Activated T-helper 1 cell treated with Interleukin-2 at 50 U/mL for 16 hours (primary cell): ENCODE measurements around the gene ZNF771.
"Not testable (repeated sequence)": the region's sequence is repeated elsewhere in the genome, so short reads cannot be mapped to it uniquely, and the experiment has no call there.

Experiments
- DNase-seq: peaks from one replicate; pipeline ENCODE4 v3.0.0-alpha.2; 2020; ENCODE audit warnings: low read depth

ZNF771 gene

DNA sequence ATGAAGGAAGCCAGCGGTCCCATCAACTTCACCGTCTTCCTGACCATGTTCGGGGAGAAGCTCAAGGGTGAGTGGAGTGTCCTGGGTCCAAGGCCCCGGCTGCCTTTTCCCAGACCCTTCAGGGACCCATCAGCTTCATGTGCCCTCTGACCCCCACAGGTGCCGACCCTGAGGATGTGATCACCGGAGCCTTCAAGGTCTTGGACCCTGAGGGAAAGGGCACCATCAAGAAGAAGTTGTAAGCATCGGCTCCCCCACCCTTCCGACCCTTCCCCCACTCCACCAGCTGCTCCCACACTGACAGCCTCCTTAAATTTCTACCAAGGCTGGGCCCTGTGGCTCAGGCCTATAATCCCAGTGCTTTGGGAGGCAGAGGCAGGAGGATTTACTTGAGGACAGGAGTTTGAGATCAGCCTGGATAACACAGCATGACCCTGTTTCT, 30.9 kb upstream of the ZNF771 start:
- DNase-seq = no peak

DNA sequence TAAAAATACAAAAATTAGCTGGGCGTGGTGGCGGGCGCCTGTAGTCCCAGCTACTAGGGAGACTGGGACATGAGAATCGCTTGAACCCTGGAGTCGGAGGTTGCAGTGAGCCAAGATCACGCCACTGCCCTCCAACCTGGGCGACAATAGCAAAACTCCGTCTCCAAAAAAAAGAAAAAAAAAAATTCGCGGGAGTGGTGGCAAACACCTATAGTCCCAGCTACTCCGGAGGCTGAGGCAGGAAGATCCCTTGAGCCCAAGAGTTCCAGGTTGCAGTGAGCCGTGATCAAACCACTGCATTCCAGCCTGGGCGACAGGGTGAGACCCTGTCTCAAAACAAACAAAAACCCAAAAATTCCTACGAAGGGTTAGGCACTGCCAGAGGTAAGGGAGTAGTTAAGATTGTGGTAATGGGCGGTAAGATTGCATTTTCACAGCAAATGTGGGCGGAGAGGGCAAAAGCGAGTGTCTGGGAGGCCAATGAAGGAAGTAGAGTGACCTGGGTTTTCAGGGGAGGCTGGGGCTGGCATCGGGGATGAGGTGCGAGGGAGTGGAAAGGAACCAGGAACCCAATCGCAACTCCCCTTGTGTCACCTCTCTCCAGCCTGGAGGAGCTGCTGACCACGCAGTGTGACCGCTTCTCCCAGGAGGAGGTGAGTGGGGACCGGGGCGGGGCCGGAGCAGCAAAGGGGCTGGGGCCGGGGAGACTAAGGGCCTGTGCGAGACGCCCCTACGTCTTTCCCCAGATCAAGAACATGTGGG, 30.2 kb upstream of the ZNF771 start:
- DNase-seq = no peak

DNA sequence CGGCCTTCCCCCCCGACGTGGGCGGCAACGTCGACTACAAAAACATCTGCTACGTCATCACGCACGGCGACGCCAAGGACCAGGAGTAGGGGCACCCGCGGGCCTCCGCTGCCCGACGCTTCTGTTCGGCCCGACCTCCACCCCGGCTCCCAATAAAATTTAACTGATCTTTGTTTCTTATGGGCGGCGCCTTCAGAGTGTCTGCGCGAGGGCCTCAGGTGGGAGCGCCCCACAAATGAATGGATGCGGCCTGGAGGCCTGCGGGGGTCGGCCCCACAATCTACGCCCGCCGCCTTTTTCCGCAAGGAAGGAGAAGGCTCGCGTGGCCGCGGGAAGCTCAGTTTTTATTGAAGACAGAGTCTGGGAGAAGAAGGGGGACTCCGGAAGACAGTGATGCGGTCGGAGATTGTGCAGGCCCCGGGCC, 29.6 kb upstream of the ZNF771 start:
- DNase-seq = peak; percentile 80

DNA sequence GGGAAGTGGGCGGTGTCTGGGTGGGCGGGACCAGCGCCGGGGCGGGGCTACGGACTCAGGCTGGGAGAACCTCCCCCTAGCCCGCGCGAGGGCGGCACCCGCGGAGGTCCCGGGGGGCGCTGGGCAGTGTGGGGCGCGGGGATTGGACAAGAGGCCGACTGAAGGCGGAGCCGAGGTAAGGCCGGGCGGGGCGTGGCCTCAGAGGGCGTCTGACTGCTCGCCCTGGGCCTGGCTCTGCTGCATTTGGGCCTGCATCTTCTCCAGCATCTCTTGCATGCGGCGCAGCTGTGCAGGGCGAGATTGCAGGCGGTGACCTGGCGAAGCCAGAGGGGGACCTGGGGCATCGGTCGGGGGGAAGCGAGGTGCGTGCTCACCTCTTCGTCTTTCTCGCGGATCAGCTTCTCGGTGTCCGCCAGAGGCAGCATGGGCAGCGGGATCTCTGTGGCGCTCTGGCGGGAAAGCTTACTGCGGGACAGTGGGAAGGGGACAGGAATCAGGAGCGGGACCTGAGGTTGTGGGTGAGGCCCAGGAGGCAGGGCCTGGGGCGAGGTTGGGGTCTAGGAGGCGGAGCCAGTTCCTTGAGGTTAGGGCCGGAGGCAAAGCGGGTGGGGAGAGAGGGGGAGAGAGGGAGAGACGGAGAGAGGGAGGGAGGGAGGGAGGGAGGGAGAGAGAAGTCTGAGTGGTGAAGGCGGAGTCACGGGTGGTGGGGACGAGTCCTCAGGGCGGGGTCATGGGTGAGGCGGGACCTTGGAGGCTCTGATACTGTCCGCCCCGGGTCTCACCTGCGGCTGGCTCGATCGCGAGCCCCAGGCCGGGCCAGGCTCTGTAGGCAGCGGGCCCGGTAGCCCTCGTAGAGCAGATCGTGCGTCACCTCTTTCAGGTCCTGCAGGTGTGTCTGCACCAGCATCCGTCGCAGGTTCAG, 28.9 kb upstream of the ZNF771 start:
- DNase-seq = peak; percentile 100

DNA sequence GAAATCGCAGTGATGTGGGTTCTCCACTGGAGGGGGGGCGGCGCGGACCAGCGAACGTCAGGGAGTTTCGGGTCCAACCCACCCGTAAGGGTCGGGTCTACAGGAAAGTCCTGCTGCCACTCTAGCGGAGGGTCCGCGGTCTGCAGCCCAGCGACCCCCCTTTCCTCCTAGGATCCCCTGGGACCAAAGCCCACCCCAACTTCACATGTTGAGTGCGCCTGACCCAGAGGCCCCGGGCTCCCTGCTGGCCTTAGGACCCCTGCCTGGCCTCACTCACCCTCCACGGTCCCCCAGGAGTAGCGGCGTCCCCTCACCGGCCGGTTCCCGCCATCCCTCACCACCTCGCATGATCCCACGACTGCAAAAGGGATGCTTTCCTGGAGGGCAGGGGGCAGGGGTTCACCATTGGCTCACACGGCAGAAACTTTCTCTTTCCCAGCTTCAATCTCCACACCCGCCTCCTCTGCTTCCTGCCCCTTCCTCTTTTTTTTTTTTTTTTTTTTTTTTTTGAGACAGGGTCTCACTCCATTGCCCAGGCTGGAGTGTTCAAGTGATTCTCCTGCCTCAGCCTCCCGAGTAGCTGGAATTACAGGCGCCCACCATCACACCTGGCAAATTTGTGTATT, 28.1 kb upstream of the ZNF771 start:
- no peak for DNase-seq

DNA sequence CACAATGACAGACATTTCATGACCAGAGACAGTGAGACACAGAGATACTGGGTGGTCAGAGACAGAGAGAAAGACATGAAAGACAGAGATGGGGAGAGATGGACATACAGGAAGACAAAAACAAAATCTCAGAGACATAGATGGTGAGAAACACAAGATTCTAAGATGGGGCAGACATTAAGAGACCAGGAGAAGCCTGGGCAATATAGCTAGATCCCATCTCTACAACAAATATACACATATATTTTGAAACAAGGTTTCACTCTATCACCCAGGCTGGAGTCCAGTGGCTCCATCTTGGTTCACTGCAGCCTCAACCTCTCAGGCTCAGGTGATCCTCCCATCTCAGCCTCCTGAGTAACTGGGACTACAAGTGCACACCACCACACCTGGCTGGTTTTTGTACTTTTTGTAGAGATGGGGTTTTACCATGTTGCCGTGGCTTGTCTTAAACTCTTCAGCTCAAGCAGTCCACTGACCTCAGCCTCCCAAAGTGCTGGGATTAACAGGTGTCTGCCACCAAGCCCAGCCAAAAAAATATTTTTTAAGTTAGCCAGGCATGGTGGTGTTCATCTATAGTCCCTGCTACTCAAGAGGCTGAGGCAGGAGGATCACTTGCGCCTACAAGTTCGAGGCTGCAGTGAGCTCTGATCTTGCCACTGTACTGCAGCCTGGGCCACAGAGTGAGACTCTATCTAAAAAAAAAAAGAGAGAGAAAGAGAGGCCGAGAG, 27.2 kb upstream of the ZNF771 start:
- no peak for DNase-seq

DNA sequence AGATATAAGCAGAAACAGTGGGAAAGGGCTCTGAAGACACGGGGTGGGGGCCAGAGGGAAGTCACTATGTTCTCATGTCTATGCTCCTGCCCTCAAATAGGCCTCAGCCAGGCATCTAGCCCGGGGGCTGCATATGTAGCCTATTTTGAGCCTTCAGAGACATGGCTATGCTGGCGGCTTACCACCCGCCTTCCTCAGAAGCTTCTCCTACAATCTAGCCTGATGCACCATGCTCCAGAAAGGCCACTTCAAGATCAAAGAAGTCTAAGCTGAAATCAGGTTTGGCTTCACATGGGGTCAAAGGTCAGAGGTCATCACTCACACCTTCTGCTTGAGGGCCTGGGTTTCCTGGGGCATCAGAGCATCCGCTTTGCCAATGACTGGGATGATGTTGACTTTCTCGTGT, 26.6 kb upstream of the ZNF771 start:
- DNase-seq = no peak

DNA sequence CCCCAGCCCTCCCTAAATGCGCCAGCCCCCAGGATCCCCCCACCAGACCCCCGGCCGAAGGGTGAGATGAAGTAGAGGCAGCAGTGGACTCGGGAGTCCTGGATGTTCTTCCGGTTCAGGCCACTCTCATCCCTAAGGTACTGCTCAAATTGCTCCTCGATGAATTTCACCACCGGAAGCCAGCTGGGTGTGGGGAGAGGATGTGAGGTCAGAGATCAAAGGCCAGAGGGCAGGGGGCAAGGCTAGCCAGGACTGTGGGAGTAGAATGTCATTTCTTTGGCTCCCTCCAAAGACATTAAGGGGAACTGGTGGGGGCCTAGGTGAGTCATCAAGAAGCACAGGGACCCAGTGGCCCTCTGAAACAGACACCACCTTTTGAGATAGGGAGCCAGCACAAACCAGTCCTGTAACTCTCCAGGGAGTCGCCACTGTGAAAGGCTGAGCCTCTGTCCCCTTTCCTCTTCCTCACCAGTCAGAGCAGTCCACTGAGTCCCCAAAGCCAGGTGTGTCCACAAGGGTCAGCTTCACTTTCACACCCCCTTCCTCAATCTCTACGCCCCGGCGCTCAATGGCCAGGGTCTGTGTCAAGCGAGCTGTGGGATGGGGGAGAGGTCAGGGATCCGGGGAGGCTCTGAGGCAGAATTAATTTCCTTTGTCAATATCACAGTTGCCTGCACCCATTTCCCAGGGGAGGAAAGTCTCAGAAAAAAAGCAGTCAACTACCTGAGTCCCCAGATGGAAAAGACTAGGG, 25.9 kb upstream of the ZNF771 start:
- no peak for DNase-seq

DNA sequence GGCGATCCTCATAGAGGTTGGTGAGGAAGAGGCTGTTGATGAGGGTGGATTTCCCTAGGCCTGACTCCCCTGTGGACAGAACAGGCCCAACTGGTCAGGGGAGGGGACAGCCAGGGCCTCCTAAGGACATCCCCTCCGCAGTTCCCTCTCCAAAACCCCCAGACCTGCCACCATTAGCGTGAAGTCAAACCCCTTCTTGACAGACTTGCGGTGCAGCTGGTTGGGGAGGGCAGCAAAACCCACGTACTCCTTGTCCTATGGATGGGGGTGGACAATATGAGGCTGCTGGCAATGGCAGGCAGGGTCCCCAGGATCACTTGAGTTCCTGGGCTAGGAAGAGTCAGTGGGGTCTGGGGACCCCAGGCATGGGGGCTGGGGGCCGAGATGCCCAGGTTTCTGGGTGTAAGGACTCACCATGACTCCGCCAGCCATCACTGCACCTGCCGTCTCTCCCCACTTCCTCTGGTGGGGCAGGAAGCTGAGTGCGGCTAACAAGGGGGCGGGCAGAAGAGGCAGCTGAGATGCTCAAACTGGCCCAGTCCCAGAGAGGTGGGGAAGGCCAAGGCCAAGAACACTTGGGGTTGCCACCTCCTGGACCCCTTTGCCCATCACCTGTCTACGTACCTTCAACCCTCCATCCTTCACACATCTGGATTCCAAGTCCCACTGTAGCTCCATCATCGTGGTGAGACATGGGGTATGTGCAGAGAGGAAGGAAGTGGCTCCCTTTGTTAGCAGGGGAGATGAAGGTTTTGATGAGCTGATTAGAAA, 25.1 kb upstream of the ZNF771 start, which contains the start of gene SEPTIN1:
TSS of gene SEPTIN1 (minus strand) at position 451 of the 771 bp plus-strand sequence. CDS start at position 432, 19 bp downstream.
- peak; percentile 69 for DNase-seq

DNA sequence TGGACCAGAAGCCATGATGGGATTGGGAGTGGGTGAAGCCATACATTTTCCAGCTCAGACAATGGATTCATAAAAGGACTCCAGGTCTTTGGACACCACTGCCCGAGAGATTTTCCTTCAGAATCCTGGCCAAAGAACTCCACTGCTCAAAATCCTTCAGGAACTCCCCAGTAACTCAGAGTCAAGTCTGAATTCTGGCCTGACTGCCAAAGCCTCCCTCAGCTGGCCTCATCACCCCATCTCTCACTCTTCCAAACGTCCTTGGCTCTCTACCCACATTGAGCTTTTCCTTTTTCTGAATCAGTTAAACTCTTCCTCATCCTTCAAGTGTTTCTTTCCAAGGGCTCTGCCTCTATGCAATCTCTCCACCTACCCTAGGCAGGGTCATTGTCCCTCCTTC, 23.9 kb upstream of the ZNF771 start:
- DNase-seq = no peak

DNA sequence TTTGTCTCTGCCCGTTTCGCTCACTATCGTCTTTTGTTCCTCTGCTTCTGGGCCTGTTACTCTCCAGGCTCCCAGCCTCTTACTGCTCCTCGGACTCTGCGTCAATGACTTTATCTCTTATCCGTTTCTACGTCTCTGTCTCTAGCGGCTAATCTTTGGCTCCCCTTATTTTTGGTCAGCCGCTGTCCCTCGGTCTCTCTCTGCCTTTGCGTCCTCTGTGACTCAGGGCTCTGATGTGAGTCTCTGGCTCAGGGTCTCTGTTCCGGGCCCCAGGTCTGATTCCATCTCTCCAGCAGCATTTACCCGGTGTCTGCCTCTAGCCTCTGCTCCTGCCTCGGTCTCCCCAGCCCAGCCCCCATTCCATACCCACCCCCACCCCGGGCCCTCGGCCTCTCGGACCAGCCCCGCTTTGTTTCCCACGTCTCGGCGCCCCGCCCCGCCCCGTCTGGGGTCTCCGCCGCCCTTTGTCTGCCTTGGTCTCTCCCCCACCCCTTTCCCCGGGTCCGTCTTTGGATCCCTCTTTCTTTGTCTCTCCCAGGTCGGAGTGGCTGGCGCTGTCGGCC, 12.7 kb upstream of the ZNF771 start:
- DNase-seq = no peak

DNA sequence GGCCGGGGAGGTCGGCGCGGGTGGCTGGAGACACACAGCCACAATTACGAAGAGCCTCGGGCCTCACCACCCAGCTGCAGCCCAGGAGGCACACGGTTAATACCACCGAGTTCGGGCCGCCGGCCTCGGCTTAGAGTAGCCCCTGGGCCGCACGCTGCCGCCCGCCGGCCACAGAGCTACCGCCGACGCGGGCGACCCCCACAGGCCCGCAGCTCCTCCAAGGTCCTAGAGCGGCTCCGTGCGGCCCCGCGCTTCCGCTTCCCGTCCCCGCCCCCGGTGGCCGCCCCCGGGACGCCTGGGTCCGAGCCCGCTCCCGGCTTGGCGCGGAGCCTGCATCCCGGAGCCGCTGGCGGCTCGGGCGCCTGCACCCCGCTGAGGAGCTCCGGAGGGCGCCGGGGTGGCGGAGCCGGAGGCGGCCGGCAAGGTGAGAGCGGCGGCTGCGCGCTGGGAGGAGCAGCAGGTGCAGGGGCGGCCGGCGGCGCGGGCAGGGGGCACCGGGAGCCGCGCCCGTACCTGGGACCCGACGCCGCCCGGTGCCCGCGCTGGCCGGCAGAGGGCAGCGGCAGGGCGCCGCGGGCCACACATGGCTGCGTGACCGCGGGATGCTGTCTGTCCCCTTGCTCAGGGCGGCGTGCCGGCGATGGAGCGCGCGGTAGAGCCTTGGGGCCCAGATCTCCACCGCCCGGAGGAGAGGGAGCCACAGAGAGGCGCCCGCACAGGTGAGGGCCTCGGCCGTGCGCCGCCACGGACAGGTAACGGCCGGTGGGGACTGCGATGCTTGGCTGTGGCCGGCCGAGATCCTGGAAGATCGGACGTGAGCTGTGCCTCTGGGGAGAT, 12.0 kb upstream of the ZNF771 start, which contains the start of gene ZNF48:
TSS of gene ZNF48 (plus strand) at position 266 of the 837 bp plus-strand sequence. CDS start at position 641, 375 bp downstream.
- DNase-seq = peak; percentile 47

DNA sequence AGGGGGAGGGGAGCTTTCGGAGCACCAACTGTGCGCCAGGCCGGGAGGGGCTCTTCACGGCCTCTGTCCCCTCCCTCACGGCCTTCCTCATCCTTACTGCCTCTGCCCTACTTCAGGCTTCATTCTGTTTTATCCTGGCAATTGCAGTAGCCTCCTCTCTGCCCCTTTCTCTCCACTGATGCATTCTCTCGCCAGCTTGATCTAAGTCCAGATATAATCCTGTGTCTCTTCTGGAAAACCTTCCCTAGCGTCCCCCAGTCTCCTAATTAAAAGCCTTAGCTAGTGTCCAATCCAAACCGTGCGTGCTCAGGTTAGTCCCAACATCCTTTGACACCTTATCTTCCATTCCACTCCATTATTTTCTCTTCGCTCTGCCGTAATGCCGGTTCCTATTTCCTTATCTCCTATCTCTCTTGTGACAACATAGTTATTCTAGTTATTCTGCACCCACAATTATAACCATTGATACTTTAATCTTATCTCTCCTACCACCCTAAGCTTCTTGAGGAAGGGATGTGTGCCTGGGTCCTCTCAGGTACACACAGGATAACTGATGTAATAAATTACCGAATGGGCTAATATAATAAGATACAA, 11.3 kb upstream of the ZNF771 start:
- no peak for DNase-seq

DNA sequence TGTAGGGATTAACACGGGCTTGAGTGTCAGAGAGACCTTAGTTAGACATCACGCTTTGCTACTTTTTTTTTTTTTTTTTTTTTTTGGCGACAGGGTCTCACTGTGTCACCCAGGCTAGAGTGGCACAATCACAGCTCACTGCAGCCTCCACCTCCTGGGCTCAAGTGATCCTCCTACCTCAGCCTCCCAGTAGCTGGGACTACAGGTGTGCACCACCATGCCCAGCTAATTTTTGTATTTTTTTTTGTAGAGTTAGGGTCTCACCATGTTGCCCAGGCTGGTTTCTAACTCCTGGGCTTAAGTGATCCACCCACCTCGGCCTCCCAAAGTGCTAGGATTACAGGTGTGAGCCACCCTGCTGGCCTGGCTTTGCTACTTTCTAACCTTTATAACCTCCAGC, 10.8 kb upstream of the ZNF771 start:
- not testable (repeated sequence) for DNase-seq

DNA sequence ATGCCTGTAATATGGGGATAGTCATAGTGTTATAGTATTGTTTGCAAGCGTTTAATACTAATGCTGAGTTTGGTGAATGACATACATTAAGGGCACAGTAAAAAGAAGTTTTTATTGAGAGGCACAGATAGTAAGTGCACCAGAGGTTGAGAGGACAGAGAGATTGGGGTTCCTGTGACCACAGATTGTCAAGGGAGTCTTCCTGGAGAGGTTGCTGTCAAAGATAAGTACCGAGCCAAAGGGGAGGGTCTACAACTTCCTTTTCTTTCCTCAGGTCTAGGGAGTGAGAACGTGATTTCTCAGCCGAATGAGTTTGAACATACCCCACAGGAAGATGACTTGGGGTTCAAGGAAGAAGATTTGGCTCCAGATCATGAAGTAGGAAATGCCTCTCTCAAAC, 10.3 kb upstream of the ZNF771 start:
- DNase-seq = no peak

DNA sequence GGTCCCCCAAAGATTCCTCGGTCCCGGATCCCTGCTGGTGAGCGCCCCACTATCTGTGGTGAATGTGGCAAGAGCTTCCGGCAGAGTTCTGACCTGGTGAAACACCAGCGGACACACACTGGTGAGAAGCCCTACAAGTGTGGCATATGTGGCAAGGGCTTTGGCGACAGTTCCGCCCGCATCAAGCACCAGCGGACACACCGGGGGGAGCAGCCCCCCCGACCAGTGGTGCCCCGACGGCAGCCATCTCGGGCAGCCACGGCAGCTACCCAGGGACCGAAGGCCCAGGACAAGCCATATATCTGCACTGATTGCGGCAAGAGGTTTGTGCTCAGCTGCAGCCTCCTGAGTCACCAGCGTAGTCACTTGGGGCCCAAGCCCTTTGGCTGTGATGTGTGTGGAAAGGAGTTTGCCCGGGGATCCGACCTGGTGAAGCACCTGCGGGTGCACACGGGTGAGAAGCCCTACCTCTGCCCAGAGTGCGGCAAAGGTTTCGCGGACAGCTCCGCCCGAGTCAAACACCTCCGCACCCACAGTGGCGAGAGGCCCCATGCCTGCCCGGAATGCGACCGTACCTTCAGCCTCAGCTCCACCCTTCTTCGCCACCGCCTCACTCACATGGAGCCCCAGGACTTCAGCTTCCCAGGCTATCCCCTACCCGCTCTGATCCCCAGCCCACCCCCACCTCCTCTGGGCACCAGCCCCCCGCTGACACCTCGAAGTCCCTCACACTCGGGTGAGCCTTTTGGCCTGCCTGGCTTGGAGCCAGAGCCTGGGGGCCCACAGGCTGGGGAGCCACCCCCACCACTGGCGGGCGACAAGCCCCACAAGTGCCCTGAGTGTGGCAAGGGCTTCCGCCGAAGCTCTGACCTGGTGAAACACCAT, 9.4 kb upstream of the ZNF771 start:
- no peak for DNase-seq

DNA sequence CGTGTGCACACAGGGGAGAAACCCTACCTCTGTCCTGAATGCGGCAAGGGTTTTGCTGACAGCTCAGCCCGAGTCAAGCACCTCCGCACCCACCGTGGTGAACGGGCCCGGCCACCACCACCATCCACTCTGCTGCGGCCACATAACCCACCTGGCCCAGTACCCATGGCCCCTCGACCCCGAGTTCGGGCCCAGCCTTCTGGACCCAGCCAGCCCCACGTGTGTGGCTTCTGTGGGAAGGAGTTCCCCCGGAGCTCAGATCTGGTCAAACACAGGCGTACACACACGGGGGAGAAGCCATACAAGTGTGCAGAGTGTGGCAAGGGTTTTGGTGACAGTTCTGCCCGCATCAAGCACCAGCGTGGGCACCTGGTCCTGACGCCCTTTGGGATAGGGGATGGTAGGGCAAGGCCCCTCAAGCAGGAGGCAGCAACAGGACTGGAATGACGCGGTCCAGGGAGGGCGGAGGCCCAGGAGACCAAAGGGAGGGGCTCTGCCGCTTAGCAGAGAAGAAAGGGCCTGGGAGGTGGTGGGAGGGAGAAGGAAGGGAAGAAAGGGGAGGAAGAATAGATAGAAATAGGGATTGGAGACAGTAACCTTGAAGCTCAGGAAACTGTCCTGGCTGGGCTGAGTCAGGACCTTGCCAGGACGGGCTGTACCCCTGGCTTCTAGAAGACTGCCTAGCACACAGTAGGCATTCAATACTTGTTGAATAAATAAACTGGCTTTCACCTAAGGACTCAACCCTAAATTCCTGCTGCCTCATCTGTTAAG, 8.6 kb upstream of the ZNF771 start:
- no peak for DNase-seq
